NCI-H2196 (cell line): Measurements from ENCODE around the gene STXBP6.
"Not testable (repeated sequence)": the region's sequence is repeated elsewhere in the genome, so short reads cannot be mapped to it uniquely, and the experiment has no call there.

Source experiments
- DNase-seq: peaks from one replicate; lab custom pipeline; 2025; ENCODE audit not compliant: unreplicated experiment; lab: John Stamatoyannopoulos, UW

Gene STXBP6

DNA sequence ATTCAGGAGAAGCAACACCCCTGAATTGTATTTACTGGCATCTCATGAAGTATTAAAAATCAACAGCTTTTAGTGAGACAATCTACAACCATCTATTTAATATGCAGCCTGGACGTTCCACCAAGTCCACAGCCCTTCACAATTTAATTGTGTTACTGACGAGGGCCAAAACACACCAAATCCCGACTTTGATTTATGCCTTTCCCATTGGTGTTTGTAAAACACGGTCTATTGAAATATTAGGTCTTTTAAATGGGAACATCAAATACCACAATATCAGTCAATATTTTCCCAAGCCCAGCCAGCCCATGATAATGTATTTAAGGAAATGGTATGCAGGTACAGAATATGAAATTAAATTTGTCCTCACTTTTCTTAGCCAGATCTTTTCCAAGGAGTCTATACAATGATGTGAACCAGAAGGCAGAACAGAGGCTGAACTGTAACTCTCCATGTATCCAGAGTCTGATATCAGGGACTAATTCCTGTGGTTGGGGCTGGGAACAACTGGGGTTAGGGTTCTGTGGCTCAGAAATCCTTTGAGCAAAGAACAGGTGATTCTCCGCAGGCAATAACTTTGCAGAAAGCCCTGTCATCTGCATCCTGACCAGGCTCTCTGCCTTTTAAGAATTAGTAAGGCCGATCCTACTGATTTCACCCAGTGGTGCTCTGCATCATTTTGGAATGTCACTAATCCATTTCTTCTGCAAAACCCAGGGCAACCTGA is 236.7 kb downstream of the STXBP6 start:
- no peak for DNase-seq

DNA sequence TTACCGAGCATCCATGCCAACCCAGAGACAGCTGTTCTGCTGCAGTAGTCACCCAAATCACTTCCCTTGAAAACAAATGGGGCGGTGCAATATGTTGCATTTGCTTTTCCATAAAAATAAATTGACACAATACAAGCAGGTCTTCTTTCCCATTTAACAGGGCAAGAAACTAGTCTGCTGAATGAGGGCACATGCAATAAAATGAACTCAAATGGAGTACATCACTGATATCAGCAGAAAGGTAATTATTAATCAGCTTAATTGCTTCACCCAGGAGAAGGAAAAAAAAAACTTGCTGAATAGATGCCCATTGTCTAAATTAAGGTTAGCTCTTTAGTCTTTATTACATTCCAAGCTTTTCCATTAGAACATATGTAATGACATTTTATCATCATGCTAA is 240.8 kb downstream of the STXBP6 start:
- DNase-seq = no peak

DNA sequence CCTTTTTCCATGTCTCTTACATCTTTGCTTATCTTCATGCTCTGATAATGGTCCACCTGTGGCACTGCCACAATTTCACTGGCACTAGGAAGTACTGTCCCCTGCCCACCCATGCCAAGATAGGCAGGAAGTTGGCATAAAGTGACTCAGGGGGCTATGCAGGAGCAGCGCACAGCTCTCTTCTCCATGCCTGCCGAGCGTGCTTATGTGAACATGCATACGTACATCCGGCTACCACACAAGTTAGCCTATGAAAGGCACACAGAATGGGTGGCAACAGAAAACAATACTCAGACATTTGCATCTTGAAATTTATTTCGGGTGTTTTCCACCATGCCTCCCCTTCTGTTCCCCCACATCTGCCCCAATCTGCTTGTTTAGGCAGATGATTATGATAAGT is 241.5 kb downstream of the STXBP6 start:
- no peak for DNase-seq

DNA sequence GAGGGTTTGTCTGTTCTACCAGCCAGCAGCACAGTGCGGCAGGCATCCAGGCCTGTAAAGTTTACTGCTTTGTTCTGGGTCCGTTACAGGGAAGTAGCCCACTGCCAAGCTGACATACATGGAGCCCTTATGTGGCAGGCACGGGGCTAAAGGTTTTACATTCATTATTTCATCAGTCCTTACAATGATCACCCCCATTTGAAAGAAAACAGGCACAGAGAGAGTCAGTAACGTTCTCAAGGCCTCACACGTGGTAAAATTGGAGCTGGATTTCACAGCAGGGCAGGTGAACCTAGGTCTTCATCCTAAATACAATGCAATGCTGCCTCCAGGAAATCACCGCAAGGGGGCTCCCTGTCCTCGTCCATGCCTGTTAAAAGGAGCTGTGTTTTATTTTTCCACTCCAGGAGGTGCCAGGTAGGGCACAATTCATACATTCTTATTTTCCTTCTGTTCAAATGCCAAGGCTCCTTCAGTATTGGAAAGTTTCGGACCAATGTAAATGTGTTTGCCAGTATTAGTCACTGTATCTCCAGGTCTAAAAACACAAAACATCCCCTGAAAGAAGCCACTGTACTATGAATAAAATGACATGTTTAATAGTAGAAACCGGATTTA is 243.8 kb downstream of the STXBP6 start:
- DNase-seq = peak; percentile 42

DNA sequence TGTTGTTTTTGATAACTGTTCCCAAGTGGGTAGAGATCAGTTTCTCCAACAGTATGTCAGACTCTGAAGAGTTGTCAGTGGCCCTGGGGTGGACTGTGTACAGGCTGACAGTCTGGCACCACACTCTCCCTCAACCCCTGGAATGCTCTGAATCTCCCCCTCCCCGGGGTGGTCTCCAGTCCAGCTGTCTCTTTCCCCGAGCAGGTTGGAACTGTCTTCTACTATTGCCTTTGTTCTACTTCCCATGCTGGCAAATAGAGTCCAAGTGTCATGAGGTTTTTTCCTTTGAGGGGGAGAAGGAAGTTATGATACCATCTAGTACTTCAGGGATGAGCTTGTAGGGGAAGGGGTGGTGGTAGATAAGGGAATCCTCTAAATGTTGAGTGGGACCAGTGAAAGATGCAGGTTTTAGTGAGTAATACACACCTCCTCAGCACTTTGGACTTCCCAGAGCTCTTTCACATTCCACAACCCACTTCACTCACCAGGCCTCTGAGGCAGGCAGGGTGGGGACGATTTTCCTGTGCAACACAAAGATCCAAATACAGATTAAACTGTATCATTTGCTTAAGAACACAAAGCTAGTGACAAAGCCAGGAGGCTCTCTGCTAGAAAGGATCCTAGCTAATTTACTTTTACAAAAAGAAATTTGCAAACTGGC is 245.3 kb downstream of the STXBP6 start:
- no peak for DNase-seq

DNA sequence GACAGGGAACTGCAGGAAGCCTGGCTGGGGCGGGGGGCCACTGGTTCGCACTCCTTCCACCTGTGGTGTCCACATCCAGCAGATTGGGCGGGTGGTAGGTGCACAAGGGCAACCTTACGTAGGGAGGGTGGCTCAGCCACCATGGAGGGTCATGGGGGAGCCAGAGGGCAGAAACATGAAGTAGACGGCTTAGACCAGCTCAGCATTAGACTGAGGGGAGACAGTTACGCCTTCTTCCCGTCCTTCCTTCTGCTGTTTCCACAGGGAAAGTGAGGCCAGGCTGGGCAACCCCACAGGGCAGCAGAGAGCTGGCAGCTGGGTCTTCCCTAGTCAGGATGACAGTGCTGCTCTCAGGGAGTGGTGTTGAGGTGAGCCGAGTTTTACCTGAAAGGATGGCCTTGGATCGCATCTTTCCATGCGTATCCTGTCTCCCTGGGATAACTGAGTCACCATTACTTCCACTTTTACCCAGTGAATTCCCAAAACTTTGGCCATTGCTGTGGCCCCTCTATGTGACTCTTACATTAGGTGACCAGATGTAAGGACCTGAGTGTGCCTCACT is 245.9 kb downstream of the STXBP6 start:
- no peak for DNase-seq

DNA sequence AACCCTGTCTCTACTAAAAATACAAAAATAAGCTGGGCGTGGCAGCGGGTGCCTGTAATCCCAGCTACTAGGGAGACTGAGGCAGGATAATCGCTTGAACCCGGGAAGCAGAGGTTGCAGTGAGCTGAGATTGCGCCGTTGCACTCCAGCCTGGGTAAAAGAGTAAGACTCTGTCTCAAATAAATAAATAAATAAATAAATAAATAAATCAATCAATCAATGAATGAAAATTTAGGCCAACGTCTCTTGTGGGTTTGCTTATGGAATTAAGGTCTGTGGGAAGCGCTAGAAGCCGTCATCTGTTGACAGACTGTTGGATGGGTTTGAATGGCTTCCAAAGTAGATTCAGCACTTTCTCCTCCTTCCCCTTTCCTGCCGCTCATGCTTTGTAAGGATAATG is 246.5 kb downstream of the STXBP6 start:
- not testable (repeated sequence) for DNase-seq

DNA sequence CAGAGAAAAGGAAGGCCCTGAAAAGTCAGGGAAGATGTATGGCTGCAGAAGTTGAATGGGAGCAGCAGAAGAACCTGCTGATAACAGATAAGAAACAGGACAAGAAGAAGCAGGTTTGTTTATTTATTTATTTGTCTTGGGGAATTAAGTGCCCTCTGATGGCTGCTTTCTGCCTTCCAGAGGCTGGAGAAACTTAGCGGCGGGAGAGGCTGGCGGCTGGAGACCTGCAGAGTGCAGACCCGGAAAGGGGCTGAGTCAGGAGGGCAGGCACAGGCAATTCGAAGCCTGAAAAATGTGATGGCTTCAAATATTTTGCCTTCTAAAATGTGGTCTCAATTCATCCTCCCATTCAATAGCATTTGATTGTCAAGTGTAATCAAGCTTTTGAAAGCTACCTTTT is 247.7 kb downstream of the STXBP6 start:
- DNase-seq = no peak

DNA sequence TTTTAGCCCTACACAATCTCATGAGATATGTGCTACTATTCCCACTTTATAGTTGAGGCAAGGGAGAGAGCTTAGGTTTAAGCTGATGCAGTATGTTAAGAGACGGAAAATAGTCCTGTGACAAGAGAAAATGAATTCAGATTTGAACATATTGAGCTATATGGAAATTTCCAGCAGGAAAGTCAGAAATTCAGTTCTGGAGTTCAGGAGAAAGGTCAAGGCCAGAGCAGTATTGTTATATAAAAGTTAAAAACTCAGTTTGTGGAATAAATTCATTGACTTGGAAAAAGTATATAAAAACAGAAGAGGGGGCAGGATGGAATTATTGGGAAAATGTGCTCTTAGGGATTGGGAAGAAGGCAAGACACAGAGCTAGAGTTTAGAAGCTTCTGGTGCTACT is 248.9 kb downstream of the STXBP6 start:
- no peak for DNase-seq

DNA sequence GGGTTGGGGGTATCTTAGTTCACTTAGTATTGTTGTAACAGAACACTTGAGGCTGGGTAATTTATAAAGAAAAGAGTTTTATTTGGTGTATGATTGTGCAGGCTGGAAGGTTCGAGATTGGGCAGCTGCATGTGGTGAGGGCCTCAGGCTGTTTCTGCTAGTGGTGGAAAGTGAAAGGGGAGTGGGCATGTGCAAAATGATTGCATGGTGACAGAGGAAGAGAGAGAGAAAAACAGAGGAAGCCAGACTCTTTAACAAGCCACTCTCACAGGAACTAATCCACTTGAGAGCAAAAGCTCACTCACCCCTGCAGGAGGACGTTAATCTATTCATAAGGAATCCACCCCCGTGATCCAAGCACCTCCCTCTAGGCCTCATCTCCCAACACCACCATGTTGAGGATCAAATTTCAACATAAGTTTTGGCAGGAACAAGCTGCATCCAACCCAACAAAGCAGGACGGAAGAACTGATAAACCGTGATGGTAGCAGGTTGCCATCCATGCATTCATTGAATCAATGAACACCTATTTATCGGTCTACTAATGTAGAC is 251.0 kb downstream of the STXBP6 start:
- DNase-seq = no peak

DNA sequence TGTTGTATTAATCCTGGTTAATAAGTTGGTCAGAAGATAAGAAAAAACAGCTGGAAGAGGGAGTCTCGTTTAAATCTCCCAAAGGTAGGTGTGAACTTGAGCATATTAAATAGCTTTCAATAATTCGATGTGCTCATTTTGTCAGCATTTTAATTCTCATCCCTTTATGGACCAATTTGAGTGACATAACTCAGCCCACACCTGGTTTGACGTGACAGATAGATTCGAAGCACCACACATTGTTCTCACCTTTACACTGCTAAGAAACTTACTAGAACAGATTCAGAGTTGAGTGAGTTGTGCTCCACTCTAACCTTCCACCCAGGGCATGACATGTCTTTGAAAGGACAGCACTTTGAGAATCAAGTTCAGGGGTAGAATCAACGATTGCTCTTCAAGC is 254.5 kb downstream of the STXBP6 start:
- DNase-seq = no peak

DNA sequence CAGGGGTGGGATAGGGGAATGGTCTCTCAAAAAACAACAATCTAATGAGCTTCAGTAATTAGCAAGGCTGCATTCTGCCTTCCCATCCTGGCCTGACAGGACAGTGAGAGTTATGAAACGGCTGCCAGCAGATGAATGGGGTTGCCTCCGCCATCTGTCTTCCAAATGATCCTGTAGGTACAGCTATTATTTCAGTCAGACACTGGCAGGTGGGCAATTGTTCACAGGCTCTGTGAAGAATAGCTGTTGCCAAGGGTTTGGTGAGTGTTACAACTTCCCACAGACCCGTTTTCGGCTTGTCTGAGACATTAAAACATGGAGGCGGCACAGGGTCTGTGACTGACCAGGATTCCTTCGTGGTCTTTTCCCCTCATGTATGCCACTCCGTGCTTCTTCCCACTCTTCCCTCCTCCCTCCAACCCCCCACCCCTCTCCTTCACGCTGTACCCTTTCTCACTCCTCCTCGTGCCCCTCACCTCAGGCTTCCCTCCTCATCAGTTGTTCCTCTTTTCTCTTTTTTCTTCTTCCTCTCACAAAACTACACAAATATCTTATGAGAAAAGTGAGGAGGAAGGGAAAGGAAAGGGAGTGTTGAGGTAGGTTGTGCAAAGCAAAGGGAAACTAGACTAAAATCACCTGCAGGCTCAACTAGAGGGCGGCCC is 255.2 kb downstream of the STXBP6 start:
- no peak for DNase-seq

DNA sequence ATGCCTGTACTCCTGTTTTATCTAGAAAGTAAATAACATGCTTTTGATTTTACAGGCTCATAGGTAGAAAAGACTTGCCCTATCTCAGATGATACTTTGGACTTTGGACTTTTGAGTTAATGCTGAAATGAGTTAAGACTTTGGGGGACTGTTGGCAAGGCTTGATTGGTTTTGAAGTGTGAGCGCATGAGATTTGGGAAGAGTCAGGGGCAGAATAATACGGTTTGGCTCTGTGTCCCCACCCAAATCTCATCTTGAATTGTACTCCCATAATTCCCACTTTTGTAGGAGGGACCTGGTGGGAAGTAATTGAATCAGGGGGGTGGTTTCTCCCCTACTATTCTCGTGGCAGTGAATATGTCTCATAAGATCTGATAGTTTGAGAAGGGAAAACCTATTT is 259.8 kb downstream of the STXBP6 start:
- no peak for DNase-seq

DNA sequence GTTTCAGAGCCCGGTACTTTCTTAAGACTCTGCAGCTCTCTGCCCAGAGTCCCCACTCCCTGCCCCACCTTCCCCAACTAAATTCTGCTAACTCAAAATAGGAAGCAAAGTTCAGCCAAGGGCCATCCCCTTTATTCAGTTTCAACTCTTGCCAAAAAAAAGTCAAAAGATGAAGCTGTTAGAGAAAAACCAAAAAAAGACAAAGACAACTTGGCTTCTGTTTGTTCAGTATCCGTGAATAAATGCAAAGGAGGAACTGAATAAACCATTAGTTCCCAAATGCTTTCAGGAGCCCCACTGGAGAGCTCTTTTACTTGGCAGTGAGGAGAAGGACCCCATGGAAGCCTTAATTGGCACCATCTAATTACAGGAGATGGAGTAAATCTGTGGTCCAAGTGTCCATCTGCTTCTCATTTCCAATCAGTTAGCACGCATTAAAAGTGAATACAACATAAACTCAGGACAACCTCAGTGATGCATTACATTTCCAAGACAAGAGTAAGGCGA is 260.5 kb downstream of the STXBP6 start:
- no peak for DNase-seq

DNA sequence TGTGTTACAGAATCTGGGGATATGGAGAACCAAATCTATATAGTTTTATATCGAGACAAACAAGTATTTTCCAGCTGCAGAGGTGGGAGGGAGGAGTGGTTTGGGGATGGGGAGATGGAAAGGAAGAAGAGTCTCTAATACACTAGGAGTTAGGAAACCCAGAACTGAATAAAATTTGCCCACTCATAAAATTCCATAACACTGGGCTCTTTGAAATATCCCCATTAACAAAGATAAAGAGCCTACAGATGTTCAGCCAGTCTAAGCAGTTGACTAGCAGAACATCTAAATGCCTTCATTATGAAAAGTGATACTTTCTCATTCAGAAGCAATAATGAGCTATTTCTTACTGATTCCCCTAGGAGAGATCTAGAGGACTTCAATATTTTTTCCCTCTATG is 264.2 kb downstream of the STXBP6 start:
- no peak for DNase-seq

DNA sequence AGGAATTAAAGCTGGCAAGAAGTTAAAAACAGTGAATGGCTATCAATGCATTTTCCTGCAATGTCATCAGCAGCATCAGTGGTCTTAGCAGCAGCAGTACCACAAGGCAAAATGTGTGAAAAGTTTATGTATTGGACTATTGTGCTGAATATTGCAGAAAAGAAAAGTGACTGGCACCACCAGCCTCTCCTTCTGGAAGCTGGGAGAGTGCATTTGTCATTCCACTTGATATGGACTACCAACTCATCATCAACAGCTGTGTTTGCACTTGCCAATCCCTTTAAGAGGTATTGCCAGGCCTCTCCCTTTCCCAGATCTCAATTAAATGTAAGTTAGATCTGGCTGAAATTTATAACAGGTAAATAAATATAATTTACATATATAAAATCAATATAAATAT is 265.0 kb downstream of the STXBP6 start:
- DNase-seq = no peak

DNA sequence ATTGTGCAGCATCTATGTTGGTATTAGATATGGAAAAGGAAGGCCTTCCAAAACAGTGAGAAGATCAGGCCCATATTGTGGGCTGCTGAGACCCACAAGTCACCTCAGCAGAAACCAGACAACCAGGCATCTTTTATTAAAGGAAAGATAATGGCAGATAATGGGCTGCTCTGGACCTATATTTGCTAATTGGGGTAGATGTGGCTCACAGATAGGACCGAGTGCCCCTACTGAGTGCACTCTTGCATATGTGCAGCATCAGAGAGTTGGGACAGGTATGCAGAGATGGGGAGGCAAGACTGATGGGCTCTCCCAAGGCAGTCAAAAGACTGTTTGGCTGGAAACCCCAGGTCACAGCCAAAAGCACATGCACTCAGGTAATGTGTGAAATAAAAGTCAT is 266.2 kb downstream of the STXBP6 start:
- DNase-seq = no peak

DNA sequence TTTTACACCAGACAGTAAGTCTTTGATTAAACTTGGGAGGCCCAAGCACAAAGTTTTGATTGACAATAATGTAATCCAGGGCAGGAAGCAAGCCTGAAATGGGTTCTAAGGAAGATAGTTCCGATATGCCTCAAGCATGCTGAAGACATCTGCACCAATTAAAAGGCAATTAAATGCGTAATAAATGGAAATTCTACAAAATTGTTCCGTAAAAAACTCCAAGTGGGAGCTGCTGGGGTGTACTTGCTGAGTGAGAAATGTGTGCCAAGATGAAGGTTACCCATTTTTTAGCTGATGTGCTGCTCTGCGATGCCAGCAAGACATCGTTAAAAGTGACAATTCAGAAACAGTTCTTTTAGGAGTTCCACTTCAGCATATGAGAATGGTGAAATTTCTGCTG is 269.7 kb downstream of the STXBP6 start:
- DNase-seq = no peak

DNA sequence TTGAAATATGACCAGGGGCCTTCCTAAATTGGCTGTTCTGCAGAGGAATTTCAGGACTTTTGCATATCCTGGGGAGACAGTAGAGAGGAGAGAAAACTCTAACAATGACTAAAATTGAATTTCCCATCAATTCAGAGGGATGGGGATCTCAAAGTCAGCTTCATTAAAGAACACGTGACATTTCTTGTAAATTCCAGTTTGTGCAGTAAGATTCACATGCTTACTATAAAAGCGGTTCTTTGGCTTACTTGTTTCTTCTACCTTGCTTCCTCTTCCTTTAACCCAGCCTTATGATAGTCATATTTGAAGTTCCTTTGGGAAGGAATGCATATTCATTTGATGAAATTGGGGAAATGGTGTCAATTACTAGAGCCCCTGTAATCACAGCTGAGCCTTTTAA is 272.3 kb downstream of the STXBP6 start:
- DNase-seq = no peak

DNA sequence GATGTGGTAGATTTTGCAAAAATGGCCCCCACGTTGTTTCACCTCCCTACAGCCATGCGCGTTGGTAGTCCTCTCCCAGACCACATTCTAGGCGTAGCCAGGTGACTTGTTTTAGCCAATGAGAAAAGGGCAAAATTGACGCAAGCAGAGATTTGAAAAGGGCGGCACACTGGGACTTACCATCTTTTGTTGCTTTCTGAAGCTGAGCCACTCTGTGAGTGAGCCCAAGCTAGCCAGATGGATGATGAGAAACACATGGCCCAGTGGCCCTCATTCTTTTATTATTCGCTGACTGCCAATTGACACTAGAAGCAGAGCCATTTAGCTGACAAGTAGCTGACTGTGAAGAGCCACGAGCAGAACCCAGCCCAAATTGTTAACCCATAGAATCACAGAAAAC is 274.0 kb downstream of the STXBP6 start:
- no peak for DNase-seq
